GM12878 (cell line): Measurements from ENCODE around the gene IMP3. TPM values are rescaled to one million over a fixed set of nuclear protein-coding genes. Genes with fewer than 3 reads are reported as not detected.

Source experiments
- ATAC-seq: fragments of 200-7000 bp; cut with Tn5 transposase; 3 replicates; pipeline ENCODE4 v1.9.1; 2020; ENCODE audit warnings: mild to moderate bottlenecking, moderate library complexity
- BruUV-seq: library from RNA; stranded (reverse); fragments of 400-500 nt; replicated peaks from 2 replicates; lab custom pipeline; 2021; lab: Mats Ljungman, UMichigan
- CTCF ChIA-PET: fragments of 300-600 bp; sonication (Branson Sonifier 250); formaldehyde crosslinking; extraction: SDS; loops from one replicate; lab custom pipeline; 2021; ENCODE audit warnings: inconsistent platforms; lab: Yijun Ruan, JAX
- POLR2A ChIA-PET: fragments of 350-600 bp; formaldehyde crosslinking; extraction: SDS; loops from one replicate; lab custom pipeline; 2021; ENCODE audit warnings: inconsistent platforms; lab: Charles Lee
- RAD21 ChIA-PET: fragments of 300-600 bp; sonication (Branson Sonifier 250); formaldehyde crosslinking; loops from one replicate; lab custom pipeline; 2023; ENCODE audit warnings: antibody characterized with exemption; ENCODE audit not compliant: unreplicated experiment; lab: Charles Lee
- SMC1A ChIA-PET: fragments of 300-600 bp; sonication (Branson Sonifier 250); formaldehyde crosslinking; loops from one replicate; lab custom pipeline; 2023; ENCODE audit not compliant: unreplicated experiment, uncharacterized antibody; lab: Charles Lee
- DNase-seq: peaks from one replicate; pipeline ENCODE4 v3.0.0-alpha.2; 2011; ENCODE audit warnings: low read depth, low spot score
- FAIRE-seq: peaks from 3 replicates; lab custom pipeline; 2011; peaks lifted over from hg19 to GRCh38; lab: Jason Lieb, UNC
- H2AFZ ChIP-seq: 2 replicates; pipeline ENCODE4 v1.6.0; 2011; ENCODE audit warnings: low read depth, low read length, control low read depth; ENCODE audit not compliant: control insufficient read depth
- H3K27ac ChIP-seq: 2 replicates; pipeline ENCODE4 v1.5.1; 2011; ENCODE audit warnings: control low read depth; ENCODE audit not compliant: control insufficient read depth, insufficient read depth
- H3K27me3 ChIP-seq, 2 experiments: replicated peaks in 1 of 2; 2 replicates each; pipeline versions ENCODE4 v1.6.0 to v1.6.1; 2011; ENCODE audit warnings: low read length in 1 of 2; ENCODE audit not compliant: control insufficient read depth in 2 of 2, insufficient read depth in 2 of 2
- H3K36me3 ChIP-seq, 2 experiments: 2 replicates each; pipeline ENCODE4 v1.5.1; 2011; ENCODE audit warnings: low read length in 1 of 2; ENCODE audit not compliant: control insufficient read depth in 2 of 2, insufficient read depth in 2 of 2
- H3K4me1 ChIP-seq: 2 replicates; pipeline ENCODE4 v1.6.1; 2011; ENCODE audit warnings: mild to moderate bottlenecking, low read length, moderate library complexity, mixed read lengths; ENCODE audit not compliant: control insufficient read depth, insufficient read depth
- H3K4me2 ChIP-seq: 2 replicates; pipeline ENCODE4 v1.6.0; 2011; ENCODE audit warnings: control low read depth; ENCODE audit not compliant: control insufficient read depth, insufficient read depth
- H3K4me3 ChIP-seq: fragments of 200-600 bp; sonication (generic); 2 replicates; pipeline ENCODE4 v1.5.1; 2016
- H3K79me2 ChIP-seq: 2 replicates; pipeline ENCODE4 v1.6.0; 2011; ENCODE audit warnings: low read length; ENCODE audit not compliant: control insufficient read depth, insufficient read depth
- H3K9ac ChIP-seq: 2 replicates; pipeline ENCODE4 v1.8.0; 2011; ENCODE audit warnings: low read length, control low read depth, mixed read lengths; ENCODE audit not compliant: control insufficient read depth, insufficient read depth
- H3K9me3 ChIP-seq: replicated peaks from 3 replicates; pipeline ENCODE4 v1.5.1; 2011; ENCODE audit warnings: mild to moderate bottlenecking, low read length; ENCODE audit not compliant: control insufficient read depth, insufficient read depth
- H4K20me1 ChIP-seq: 2 replicates; pipeline ENCODE4 v1.6.0; 2011; ENCODE audit not compliant: control insufficient read depth, insufficient read depth
- CTCF ChIP-seq, 3 experiments: IDR thresholded peaks in 2 of 3; conservative IDR thresholded peaks in 1 of 3; 2 replicates each; pipeline ENCODE4 v1.5.1; 2011; ENCODE audit warnings: low read depth in 3 of 3, low read length in 3 of 3, mild to moderate bottlenecking in 3 of 3, control low read depth in 2 of 3, moderate library complexity in 2 of 3, inconsistent platforms in 1 of 3, mixed read lengths in 1 of 3; ENCODE audit not compliant: control insufficient read depth in 2 of 3, insufficient read depth in 1 of 3; ENCODE audit errors: extremely low read depth in 1 of 3
- E4F1 ChIP-seq: fragments of 450-650 bp; IDR thresholded peaks from 2 replicates; pipeline ENCODE4 v1.6.1; 2018; ENCODE audit warnings: borderline replicate concordance, mild to moderate bottlenecking; ENCODE audit not compliant: partially characterized antibody
- POLR2A ChIP-seq: IDR thresholded peaks from 2 replicates; pipeline ENCODE4 v1.6.1; 2011; ENCODE audit warnings: low read depth, mild to moderate bottlenecking, low read length
- SIX5 ChIP-seq: IDR thresholded peaks from 2 replicates; pipeline ENCODE4 v1.6.1; 2011; ENCODE audit warnings: mild to moderate bottlenecking, low read depth, low read length, moderate library complexity; ENCODE audit not compliant: severe bottlenecking
- TBL1XR1 ChIP-seq: IDR thresholded peaks from 2 replicates; pipeline ENCODE4 v1.6.1; 2012; ENCODE audit warnings: low read depth, low read length, improper control_type of control experiment
- WGBS: methylation state at CpG from one replicate; pipeline ENCODE4 v1.1.6; 2016; ENCODE audit warnings: low lambda C conversion rate; ENCODE audit not compliant: insufficient replicate concordance, insufficient coverage; ENCODE audit errors: missing lambda C conversion rate; 5-methylcytosine and 5-hydroxymethylcytosine counted together
- in situ Hi-C: fragments of 300-500 bp; cut with MboI; formaldehyde crosslinking; loops from 9 replicates; pipeline ENCODE4 v1.14.3; 2018; ENCODE audit warnings: mixed read lengths
- intact Hi-C: fragments of 100-400 bp; cut with micrococcal nuclease; formaldehyde crosslinking; loops from one replicate; pipeline ENCODE4 v1.14.2; 2022; ENCODE audit not compliant: unreplicated experiment
- polyA plus RNA-seq, 11 experiments: library from polyadenylated mRNA; depleted of rRNA in 4 of 11; unstranded in 6 of 11; stranded (reverse) in 5 of 11; fragments of >200 nt; fragmentation: Nextera tagmentation in 4 of 11; fragmentation: Illumina TruSeq in 1 of 11; extraction: Ambion mirVana in 4 of 11; extraction: Trizol in 1 of 11; gene quantifications; 1 replicate in 1 of 11; 2 replicates in 10 of 11; pipeline versions ENCODE4 v1.2.1 to v1.2.3, GENCODE V29; 2011 to 2016; ENCODE audit warnings: inconsistent platforms in 2 of 11, missing spikeins in 2 of 11, low read depth in 1 of 11
- total RNA-seq, 4 experiments: library from RNA; depleted of rRNA in 3 of 4; stranded (reverse); fragments of >200 nt in 3 of 4; fragmentation: Illumina TruSeq in 1 of 4; extraction: Trizol in 1 of 4; gene quantifications; 2 replicates each; pipeline versions ENCODE4 v1.2.1 to v1.2.3, GENCODE V29; 2013 to 2021
- TF ChIP-seq, protein P1 (sequence below): fragments of 450-650 bp; IDR thresholded peaks from 2 replicates; pipeline ENCODE4 v1.6.1; 2016; ENCODE audit warnings: mild to moderate bottlenecking
- TF ChIP-seq, protein P2 (sequence below): fragments of 450-650 bp; IDR thresholded peaks from 2 replicates; pipeline ENCODE4 v1.6.1; 2018; ENCODE audit warnings: mild to moderate bottlenecking, low read depth, moderate library complexity; ENCODE audit not compliant: partially characterized antibody

IMP3 gene
- total and polyA plus RNA-seq, 10 of the 15 experiments (the other 5 are each of a cell fraction or from before 2014, with no cell fraction given): 13.3 to 208 (median 85.2) TPM

DNA sequence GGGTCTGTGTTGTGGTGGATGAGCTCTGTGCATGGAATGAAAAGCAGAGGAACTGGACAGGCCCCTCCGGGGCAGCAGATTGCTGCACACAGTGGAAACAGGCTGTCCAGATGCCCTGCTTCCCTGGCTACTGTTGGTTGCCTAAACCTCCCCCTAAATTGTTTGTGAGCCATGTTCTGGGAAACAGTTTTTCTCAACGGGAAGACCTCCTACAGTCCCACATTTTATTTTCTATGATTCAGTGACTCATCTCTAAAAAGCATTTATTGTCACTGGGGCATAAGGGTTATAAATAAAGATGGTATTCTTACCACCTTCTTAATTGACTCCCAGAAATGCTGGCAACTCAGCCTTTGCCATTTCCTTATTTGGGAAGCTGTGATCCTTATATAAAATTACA, 40.6 kb downstream of the IMP3 start:
- no peak overlapping the region for H3K4me2 ChIP-seq
- DNase-seq (no peak), FAIRE-seq (no peak), ATAC-seq (no peak)
- TF ChIP-seq E4F1 (no peak), TBL1XR1 (no peak)
- in situ Hi-C loops: no loop called here
- no TSS peak for BruUV-seq
- ChIA-PET POLR2A (interaction anchor here (0.6 to 1.3 kb wide), 3 partner anchors 18 to 112 kb away, joined by 3 to 8 read pairs (median 5); no protein-coding TSS in a partner anchor), CTCF (interaction anchor here (0.8 kb wide), 1 partner anchor 42 kb away, joined by 4 read pairs; no protein-coding TSS in a partner anchor), SMC1A (no interaction called here), RAD21 (no interaction called here)
- no peaks in the 10 kb centered on the region for H3K9me3 ChIP-seq
- H3K9ac ChIP-seq: no peak overlapping the region
- H3K79me2 ChIP-seq: no peaks in the 10 kb centered on the region
- H3K36me3 ChIP-seq: peaks cover 4 to 20% of the 10 kb centered on the region in 2 experiments; a peak in 3 of 4 replicates
- intact Hi-C loops: no loop called here
- no peak overlapping the region for H2AFZ ChIP-seq
- no peaks in the 10 kb centered on the region for H3K27me3 ChIP-seq
- no peak overlapping the region for H3K4me3 ChIP-seq
- H4K20me1 ChIP-seq: no peaks in the 10 kb centered on the region
- H3K27ac ChIP-seq: no peak overlapping the region
- H3K4me1 ChIP-seq: no peaks in the 10 kb centered on the region
- 70% methylated on average over 2 of the region's 2 CpGs for WGBS

GRCh38 chr15:75598361-75598760, 41.7 kb downstream of the IMP3 start:
- H3K4me3 ChIP-seq: no peak overlapping the region
- POLR2A ChIA-PET: no interaction called here
- H3K36me3 ChIP-seq: peaks cover 4 to 20% of the 10 kb centered on the region in 2 experiments; a peak in 3 of 4 replicates
- H3K9me3 ChIP-seq: no peaks in the 10 kb centered on the region
- no peak overlapping the region for H3K27ac ChIP-seq
- intact Hi-C loops: no loop called here
- RAD21 ChIA-PET: interaction anchor here (1.1 to 1.4 kb wide), 2 partner anchors 42 to 146 kb away, joined by 3 to 4 read pairs; partner anchors contain the start of genes IMP3 and SIN3A
- H3K79me2 ChIP-seq: no peaks in the 10 kb centered on the region
- BruUV-seq: no TSS peak
- SMC1A ChIA-PET: interaction anchor here (0.7 to 1.8 kb wide), 3 partner anchors 13 to 48 kb away, joined by 3 to 4 read pairs (median 3); partner anchors contain the start of gene SNUPN
- no peak overlapping the region for H3K9ac ChIP-seq
- no peaks in the 10 kb centered on the region for H3K27me3 ChIP-seq
- H2AFZ ChIP-seq: no peak overlapping the region
- DNase-seq (no peak), FAIRE-seq (no peak), ATAC-seq (no peak)
- no peaks in the 10 kb centered on the region for H3K4me1 ChIP-seq
- in situ Hi-C loops: no loop called here
- no peak overlapping the region for H3K4me2 ChIP-seq
- 96% methylated on average over 4 of the region's 4 CpGs for WGBS
- no peaks in the 10 kb centered on the region for H4K20me1 ChIP-seq
- CTCF ChIA-PET: interaction anchor here (0.8 to 1.5 kb wide), 3 partner anchors 43 to 230 kb away, joined by 3 to 5 read pairs (median 4); partner anchors contain the start of gene MAN2C1
- TF ChIP-seq POLR2A (no peak), CTCF (IDR thresholded peaks at IDR 0.05 in 2 of 3, conservative IDR thresholded peaks at IDR 0.05 in 1 of 3; ENCODE audit: control insufficient read depth in 2 of 3, extremely low read depth in 1 of 3, insufficient read depth in 1 of 3, low read depth in 3 of 3, low read length in 3 of 3) (no peak), SIX5 (no peak)
- TF ChIP-seq, protein P1, sequence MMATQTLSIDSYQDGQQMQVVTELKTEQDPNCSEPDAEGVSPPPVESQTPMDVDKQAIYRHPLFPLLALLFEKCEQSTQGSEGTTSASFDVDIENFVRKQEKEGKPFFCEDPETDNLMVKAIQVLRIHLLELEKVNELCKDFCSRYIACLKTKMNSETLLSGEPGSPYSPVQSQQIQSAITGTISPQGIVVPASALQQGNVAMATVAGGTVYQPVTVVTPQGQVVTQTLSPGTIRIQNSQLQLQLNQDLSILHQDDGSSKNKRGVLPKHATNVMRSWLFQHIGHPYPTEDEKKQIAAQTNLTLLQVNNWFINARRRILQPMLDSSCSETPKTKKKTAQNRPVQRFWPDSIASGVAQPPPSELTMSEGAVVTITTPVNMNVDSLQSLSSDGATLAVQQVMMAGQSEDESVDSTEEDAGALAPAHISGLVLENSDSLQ: no peak
- TF ChIP-seq, protein P2, sequence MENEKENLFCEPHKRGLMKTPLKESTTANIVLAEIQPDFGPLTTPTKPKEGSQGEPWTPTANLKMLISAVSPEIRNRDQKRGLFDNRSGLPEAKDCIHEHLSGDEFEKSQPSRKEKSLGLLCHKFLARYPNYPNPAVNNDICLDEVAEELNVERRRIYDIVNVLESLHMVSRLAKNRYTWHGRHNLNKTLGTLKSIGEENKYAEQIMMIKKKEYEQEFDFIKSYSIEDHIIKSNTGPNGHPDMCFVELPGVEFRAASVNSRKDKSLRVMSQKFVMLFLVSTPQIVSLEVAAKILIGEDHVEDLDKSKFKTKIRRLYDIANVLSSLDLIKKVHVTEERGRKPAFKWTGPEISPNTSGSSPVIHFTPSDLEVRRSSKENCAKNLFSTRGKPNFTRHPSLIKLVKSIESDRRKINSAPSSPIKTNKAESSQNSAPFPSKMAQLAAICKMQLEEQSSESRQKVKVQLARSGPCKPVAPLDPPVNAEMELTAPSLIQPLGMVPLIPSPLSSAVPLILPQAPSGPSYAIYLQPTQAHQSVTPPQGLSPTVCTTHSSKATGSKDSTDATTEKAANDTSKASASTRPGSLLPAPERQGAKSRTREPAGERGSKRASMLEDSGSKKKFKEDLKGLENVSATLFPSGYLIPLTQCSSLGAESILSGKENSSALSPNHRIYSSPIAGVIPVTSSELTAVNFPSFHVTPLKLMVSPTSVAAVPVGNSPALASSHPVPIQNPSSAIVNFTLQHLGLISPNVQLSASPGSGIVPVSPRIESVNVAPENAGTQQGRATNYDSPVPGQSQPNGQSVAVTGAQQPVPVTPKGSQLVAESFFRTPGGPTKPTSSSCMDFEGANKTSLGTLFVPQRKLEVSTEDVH: no peak
